ENCODE measurements around the gene CNN3.

DNA sequence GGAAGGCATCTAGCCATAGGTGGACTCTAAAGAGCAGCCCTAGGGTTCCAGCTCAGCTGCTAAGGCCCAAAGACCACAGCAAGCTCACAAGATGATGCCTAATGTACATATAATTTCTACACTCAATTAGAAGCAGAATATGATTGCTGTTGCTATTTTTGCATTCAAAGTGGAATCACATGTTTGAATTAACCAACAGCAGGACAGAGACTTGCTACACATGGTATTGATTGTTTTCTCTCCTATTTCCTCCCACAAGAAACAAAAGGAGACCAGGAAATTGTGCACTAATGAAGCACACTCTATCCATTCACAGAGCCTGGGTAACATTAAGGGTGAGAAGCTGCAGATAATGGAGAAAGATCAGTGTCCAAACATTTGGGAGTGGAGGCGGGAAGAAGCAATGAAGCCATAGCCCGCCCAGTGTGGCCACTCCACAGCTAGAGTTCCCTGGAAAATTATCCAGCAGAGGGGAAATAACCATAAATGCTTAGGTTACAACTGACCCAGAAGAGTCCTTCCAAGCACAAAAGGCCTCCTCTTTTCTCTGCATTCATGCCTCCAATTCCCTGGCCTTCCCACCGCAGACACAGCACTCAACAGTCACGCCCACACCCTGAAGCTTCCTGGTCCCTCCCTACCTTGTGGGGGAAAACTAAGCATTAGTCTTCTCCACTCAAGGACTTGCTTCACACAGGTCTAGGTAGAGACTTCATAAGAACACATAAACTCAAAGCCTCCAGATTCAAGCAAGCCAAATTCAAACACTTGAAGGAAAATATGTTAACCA is 7.5 kb downstream of the CNN3 start:
- TF ChIP-seq POLR2AphosphoS5 (IDR thresholded peaks at IDR 0.05; ENCODE audit: borderline replicate concordance, low read depth, low read length) = no peak
- TF ChIP-seq EZH2 (IDR thresholded peaks at IDR 0.05) = no peak
- no peak for TF ChIP-seq FOXP2 (optimal IDR thresholded peaks at IDR 0.05; ENCODE audit: control extremely low read depth, extremely low read length, insufficient read depth)
